ENCODE measurements around the gene MTHFD1. TPM values are rescaled to one million over a fixed set of nuclear protein-coding genes. Genes with fewer than 3 reads are reported as not detected.

The MTHFD1 gene
- total RNA-seq, 2 donors from 2014 or later, result 165 to 297 TPM

- Mint-ChIP-seq H3K36me3 (no peaks in the 10 kb centered on the region), H3K9me3 (no peaks in the 10 kb centered on the region), H3K4me3 (no peak overlapping the region), H3K27me3 (no peaks in the 10 kb centered on the region), H3K27ac (peak overlapping the region; percentile 5 to 11), H3K4me1 (ENCODE audit: low read depth in 2 of 2) (peaks cover 22 to 39% of the 10 kb centered on the region in 2 donors)
- no peak for DNase-seq (ENCODE audit: low spot score)
- ATAC-seq, result no peak
Measured at GRCh38 chr14:64467566-64467965, 79.4 kb downstream of the MTHFD1 start.

- H3K4me3 Mint-ChIP-seq, result no peak overlapping the region
- no peaks in the 10 kb centered on the region for H3K9me3 Mint-ChIP-seq
- H3K27me3 Mint-ChIP-seq, result no peaks in the 10 kb centered on the region
- DNase-seq (ENCODE audit: low spot score) (no peak), ATAC-seq (no peak)
- no peaks in the 10 kb centered on the region for H3K36me3 Mint-ChIP-seq
- peaks cover 22 to 39% of the 10 kb centered on the region in 2 donors for H3K4me1 Mint-ChIP-seq (ENCODE audit: low read depth in 2 of 2)
- H3K27ac Mint-ChIP-seq, result peak overlapping the region; percentile 5 to 11
Measured at GRCh38 chr14:64468451-64468850, 80.3 kb downstream of the MTHFD1 start.

- Mint-ChIP-seq H3K4me3 (peak overlapping the region; percentile 32), H3K27ac (no peak overlapping the region), H3K4me1 (ENCODE audit: low read depth in 2 of 2) (peaks cover 4 to 6% of the 10 kb centered on the region in 2 donors), H3K27me3 (no peaks in the 10 kb centered on the region), H3K9me3 (no peaks in the 10 kb centered on the region), H3K36me3 (no peaks in the 10 kb centered on the region)
- DNase-seq (ENCODE audit: low spot score), result no peak
- ATAC-seq, result no peak
Measured at GRCh38 chr14:64474041-64474440, 85.9 kb downstream of the MTHFD1 start.

- H3K4me3 Mint-ChIP-seq, result no peak overlapping the region
- no peaks in the 10 kb centered on the region for H3K27me3 Mint-ChIP-seq
- ATAC-seq (no peak), DNase-seq (ENCODE audit: low spot score) (no peak)
- H3K36me3 Mint-ChIP-seq, result no peaks in the 10 kb centered on the region
- no peak overlapping the region for H3K27ac Mint-ChIP-seq
- no peaks in the 10 kb centered on the region for H3K9me3 Mint-ChIP-seq
- H3K4me1 Mint-ChIP-seq (ENCODE audit: low read depth in 2 of 2), result peaks cover 4 to 6% of the 10 kb centered on the region in 2 donors
Measured at GRCh38 chr14:64474698-64475097, 86.5 kb downstream of the MTHFD1 start.

- Mint-ChIP-seq H3K27ac (peak overlapping the region in 1 of 2 donors; percentile 38), H3K4me3 (no peak overlapping the region), H3K4me1 (ENCODE audit: low read depth in 2 of 2) (peaks cover 4 to 6% of the 10 kb centered on the region in 2 donors), H3K27me3 (no peaks in the 10 kb centered on the region), H3K9me3 (no peaks in the 10 kb centered on the region), H3K36me3 (no peaks in the 10 kb centered on the region)
- no peak for ATAC-seq
- DNase-seq (ENCODE audit: low spot score), result no peak
Measured at GRCh38 chr14:64475585-64476273, 87.6 kb downstream of the MTHFD1 start.

GRCh38 chr14:64476438-64476837, 88.3 kb downstream of the MTHFD1 start:
- ATAC-seq (no peak), DNase-seq (ENCODE audit: low spot score) (no peak)
- H3K27me3 Mint-ChIP-seq, result no peaks in the 10 kb centered on the region
- no peaks in the 10 kb centered on the region for H3K9me3 Mint-ChIP-seq
- no peak overlapping the region for H3K27ac Mint-ChIP-seq
- H3K4me1 Mint-ChIP-seq (ENCODE audit: low read depth in 2 of 2), result peaks cover 4 to 6% of the 10 kb centered on the region in 2 donors
- H3K36me3 Mint-ChIP-seq, result no peaks in the 10 kb centered on the region
- H3K4me3 Mint-ChIP-seq, result no peak overlapping the region

- Mint-ChIP-seq H3K9me3 (no peaks in the 10 kb centered on the region), H3K27ac (no peak overlapping the region), H3K36me3 (no peaks in the 10 kb centered on the region), H3K4me3 (no peak overlapping the region), H3K27me3 (no peaks in the 10 kb centered on the region), H3K4me1 (ENCODE audit: low read depth in 2 of 2) (peaks cover 4 to 5% of the 10 kb centered on the region in 2 donors)
- DNase-seq (ENCODE audit: low spot score) (no peak), ATAC-seq (no peak)
Measured at GRCh38 chr14:64478634-64479250, 90.6 kb downstream of the MTHFD1 start.

GRCh38 chr14:64488590-64489099, 100.5 kb downstream of the MTHFD1 start:
- no peak overlapping the region for H3K27ac Mint-ChIP-seq
- H3K9me3 Mint-ChIP-seq, result no peaks in the 10 kb centered on the region
- H3K4me1 Mint-ChIP-seq (ENCODE audit: low read depth in 2 of 2), result peaks cover 2 to 16% of the 10 kb centered on the region in 2 donors
- DNase-seq (ENCODE audit: low spot score) (no peak), ATAC-seq (no peak)
- H3K4me3 Mint-ChIP-seq, result no peak overlapping the region
- H3K27me3 Mint-ChIP-seq, result no peaks in the 10 kb centered on the region
- peaks cover 4% of the 10 kb centered on the region for H3K36me3 Mint-ChIP-seq

GRCh38 chr14:64491637-64492036, 103.5 kb downstream of the MTHFD1 start:
- peak overlapping the region in 1 of 2 donors; percentile 44 for H3K27ac Mint-ChIP-seq
- no peak overlapping the region for H3K4me3 Mint-ChIP-seq
- no peaks in the 10 kb centered on the region for H3K27me3 Mint-ChIP-seq
- DNase-seq (ENCODE audit: low spot score) (no peak), ATAC-seq (no peak)
- no peaks in the 10 kb centered on the region for H3K9me3 Mint-ChIP-seq
- H3K36me3 Mint-ChIP-seq, result peaks cover 4% of the 10 kb centered on the region
- H3K4me1 Mint-ChIP-seq (ENCODE audit: low read depth in 2 of 2), result peaks cover 7 to 19% of the 10 kb centered on the region in 2 donors

- no peak for ATAC-seq
Measured at GRCh38 chr14:64493455-64493854, 105.3 kb downstream of the MTHFD1 start.

GRCh38 chr14:64495252-64495651, 107.1 kb downstream of the MTHFD1 start:
- DNase-seq (ENCODE audit: low spot score) (no peak), ATAC-seq (no peak)
- H3K4me1 Mint-ChIP-seq (ENCODE audit: low read depth in 2 of 2), result peaks cover 13 to 20% of the 10 kb centered on the region in 2 donors
- H3K27me3 Mint-ChIP-seq, result no peaks in the 10 kb centered on the region
- no peaks in the 10 kb centered on the region for H3K9me3 Mint-ChIP-seq
- H3K27ac Mint-ChIP-seq, result peak overlapping the region in 1 of 2 donors; percentile 43
- H3K4me3 Mint-ChIP-seq, result no peak overlapping the region
- no peaks in the 10 kb centered on the region for H3K36me3 Mint-ChIP-seq

More at GRCh38 chr14:64493455-64493854, 105.3 kb downstream of the MTHFD1 start:
- Mint-ChIP-seq H3K4me1 (ENCODE audit: low read depth in 2 of 2) (peaks cover 7 to 16% of the 10 kb centered on the region in 2 donors), H3K27me3 (no peaks in the 10 kb centered on the region), H3K4me3 (no peak overlapping the region), H3K36me3 (no peaks in the 10 kb centered on the region), H3K9me3 (no peaks in the 10 kb centered on the region), H3K27ac (peak overlapping the region in 1 of 2 donors; percentile 66)
- no peak for DNase-seq (ENCODE audit: low spot score)

GRCh38 chr14:64496764-64497163, 108.6 kb downstream of the MTHFD1 start:
- ATAC-seq (no peak), DNase-seq (ENCODE audit: low spot score) (no peak)
- no peaks in the 10 kb centered on the region for H3K36me3 Mint-ChIP-seq
- H3K27me3 Mint-ChIP-seq, result no peaks in the 10 kb centered on the region
- no peak overlapping the region for H3K27ac Mint-ChIP-seq
- H3K4me3 Mint-ChIP-seq, result no peak overlapping the region
- H3K4me1 Mint-ChIP-seq (ENCODE audit: low read depth in 2 of 2), result peaks cover 20 to 21% of the 10 kb centered on the region in 2 donors
- H3K9me3 Mint-ChIP-seq, result no peaks in the 10 kb centered on the region

GRCh38 chr14:64500088-64500487, 111.9 kb downstream of the MTHFD1 start:
- peaks cover 7% of the 10 kb centered on the region for H3K36me3 Mint-ChIP-seq

More at GRCh38 chr14:64500088-64500487, 111.9 kb downstream of the MTHFD1 start:
- DNase-seq (ENCODE audit: low spot score) (no peak), ATAC-seq (no peak)
- H3K27me3 Mint-ChIP-seq, result no peaks in the 10 kb centered on the region
- peak overlapping the region; percentile 66 for H3K4me3 Mint-ChIP-seq
- peak overlapping the region; percentile 77 to 80 for H3K27ac Mint-ChIP-seq
- H3K9me3 Mint-ChIP-seq, result no peaks in the 10 kb centered on the region
- H3K4me1 Mint-ChIP-seq (ENCODE audit: low read depth in 2 of 2), result peaks cover 24 to 29% of the 10 kb centered on the region in 2 donors

Measured in natural killer cell treated with Interleukin-12 subunit alpha and Interleukin-12 subunit beta and Interleukin-15 and Interleukin-18, amount 100 ng/mL, for 72 hours (primary cell).